Stimulated activated CD4-positive, alpha-beta T cell treated with anti-CD3 and anti-CD28 coated beads, Interleukin-1b, Interleukin-23, amount 100 ng/mL, for 1 hour (primary cell): ENCODE results near the gene SIGMAR1.
"Not testable (repeated sequence)": the region's sequence is repeated elsewhere in the genome, so short reads cannot be mapped to it uniquely, and the experiment has no call there.

ENCODE experiments used
- DNase-seq, 2 donors: peaks; one replicate each; pipeline ENCODE4 v3.0.0-alpha.2; 2020; ENCODE audit warnings: low read depth in 2 of 2

SIGMAR1 gene

DNA sequence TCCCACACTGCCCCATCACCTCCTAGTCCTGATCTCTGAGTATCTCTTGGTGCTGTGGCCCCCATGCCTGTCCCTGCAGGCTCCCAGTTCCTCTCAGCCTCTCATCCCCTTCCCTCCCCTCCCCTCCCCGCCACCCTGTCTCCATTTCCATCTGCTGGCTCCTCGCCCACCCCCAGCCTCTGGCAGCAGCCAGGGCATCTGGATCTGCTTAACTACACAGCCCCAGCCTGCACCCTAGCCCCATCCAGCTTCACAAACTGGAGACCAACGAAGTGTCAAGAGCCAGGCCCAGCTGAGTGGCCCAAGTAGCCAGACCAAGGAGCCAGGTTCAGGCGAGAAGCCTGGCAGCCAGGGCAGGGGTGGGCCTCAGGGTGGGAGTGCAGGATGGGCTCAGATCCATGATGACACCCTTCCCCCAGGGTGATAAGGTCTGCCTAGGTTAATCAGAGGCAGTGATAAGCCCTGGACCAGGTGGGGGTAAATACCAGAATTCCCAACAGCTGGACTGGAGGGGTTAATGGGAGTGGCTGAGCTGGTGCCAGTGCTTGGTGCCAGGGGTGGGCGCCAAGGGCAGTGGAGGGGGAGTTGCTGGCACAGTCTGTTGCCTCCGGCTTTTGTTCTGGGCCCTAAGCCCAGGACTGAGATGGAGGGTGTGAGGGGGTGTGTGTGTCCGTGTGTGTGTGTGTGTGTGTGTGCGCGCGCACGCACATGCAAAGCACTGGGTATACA, 16.9 kb upstream of the SIGMAR1 start:
- no peak for DNase-seq

- no peak for DNase-seq
These were observed 15.8 kb upstream of the SIGMAR1 start for GRCh38 chr9:34653151-34654072.

DNA sequence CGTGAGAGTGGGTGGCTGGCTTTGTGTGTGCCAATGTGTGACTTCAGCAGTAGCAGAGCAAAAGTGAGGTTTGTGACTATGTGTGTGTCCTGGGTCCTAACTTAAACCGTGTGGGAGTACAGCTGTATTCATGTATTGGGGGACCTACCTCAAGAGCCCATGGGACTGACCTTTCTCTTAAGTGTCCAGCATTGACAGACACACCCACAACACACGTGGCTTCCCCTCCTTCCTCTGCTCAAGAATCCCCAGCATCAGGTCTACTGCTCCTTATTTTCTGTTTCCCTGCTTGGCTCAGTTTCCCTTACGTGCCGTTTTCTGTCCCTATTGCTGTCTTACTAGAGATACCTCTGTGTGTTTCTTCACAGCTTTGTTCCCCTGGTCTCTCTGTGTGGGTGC, 15.0 kb upstream of the SIGMAR1 start:
- DNase-seq, result no peak

- DNase-seq, result no peak
These were observed 14.5 kb upstream of the SIGMAR1 start, which contains the start of gene IL11RA for GRCh38 chr9:34651876-34652601. Gene IL11RA (plus strand): TSS chr9:34652185. CDS start chr9:34655218, 3,033 bp downstream.

- DNase-seq, result no peak
These were observed 13.7 kb upstream of the SIGMAR1 start for GRCh38 chr9:34651321-34651720.

DNA sequence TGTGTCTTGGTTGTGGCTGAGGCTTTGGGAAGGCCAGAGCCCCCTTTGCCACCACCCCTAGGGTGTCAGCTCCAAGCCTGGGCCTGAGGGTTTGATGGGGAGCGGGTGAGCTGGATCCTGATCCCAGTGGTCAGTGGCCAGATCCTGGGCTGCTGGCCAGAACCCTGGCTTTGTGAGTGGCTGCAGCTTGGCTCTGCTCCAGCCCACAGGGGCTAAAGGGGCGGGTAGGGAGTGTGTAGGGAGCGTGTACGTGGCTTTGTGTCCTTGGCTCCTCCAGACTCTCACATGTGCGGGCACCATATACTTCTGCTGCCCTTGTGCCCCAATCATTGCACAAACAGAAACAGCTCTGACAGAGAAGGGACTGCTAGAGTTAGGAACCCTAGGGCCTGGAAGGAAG, 13.2 kb upstream of the SIGMAR1 start:
- DNase-seq, result no peak

DNA sequence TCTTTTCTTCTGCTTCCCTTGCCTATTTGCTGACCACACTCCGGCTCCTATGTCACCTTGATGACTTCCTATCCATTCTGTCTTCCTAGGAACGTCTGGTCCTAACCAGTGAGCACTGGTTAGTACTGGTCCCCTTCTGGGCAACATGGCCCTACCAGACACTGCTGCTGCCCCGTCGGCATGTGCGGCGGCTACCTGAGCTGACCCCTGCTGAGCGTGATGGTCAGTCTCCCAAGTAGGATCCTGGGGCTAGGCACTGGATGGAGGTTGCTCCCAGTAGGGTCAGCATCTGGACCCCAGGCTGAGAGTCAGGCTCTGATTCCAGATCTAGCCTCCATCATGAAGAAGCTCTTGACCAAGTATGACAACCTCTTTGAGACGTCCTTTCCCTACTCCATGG, 11.1 kb upstream of the SIGMAR1 start:
- DNase-seq, result no peak

DNA sequence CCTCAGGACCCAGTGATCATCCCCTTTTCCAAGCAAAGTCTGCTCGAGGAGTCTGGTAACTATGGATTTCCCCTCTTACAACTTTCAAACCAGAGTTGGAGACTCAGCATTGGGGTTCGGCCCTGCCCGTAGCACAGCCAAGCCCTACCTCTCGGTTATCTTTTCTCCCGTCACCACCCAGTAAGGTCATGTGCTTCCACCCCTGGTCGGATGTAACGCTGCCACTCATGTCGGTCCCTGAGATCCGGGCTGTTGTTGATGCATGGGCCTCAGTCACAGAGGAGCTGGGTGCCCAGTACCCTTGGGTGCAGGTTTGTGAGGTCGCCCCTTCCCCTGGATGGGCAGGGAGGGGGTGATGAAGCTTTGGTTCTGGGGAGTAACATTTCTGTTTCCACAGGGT, 10.1 kb upstream of the SIGMAR1 start:
- DNase-seq, result no peak

DNA sequence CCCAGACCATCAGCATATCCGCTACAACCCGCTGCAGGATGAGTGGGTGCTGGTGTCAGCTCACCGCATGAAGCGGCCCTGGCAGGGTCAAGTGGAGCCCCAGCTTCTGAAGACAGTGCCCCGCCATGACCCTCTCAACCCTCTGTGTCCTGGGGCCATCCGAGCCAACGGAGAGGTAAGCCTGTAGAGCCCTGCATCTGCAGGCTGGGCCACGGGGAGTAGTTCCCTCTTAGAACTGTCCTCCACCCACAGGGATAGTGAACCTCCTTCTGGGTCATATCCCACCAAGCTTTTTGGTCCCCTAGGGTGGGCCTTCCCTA, 9.5 kb upstream of the SIGMAR1 start:
- DNase-seq, result no peak

GRCh38 chr9:34646211-34647083, 8.9 kb upstream of the SIGMAR1 start, which contains the start of gene GALT:
Gene GALT (plus strand): TSS chr9:34646675. CDS start chr9:34646705, 30 bp downstream.
- peak; percentile 93 to 98 for DNase-seq

GRCh38 chr9:34644766-34645314, 7.3 kb upstream of the SIGMAR1 start:
- no peak for DNase-seq

GRCh38 chr9:34642679-34643078, 5.1 kb upstream of the SIGMAR1 start:
- no peak for DNase-seq

DNA sequence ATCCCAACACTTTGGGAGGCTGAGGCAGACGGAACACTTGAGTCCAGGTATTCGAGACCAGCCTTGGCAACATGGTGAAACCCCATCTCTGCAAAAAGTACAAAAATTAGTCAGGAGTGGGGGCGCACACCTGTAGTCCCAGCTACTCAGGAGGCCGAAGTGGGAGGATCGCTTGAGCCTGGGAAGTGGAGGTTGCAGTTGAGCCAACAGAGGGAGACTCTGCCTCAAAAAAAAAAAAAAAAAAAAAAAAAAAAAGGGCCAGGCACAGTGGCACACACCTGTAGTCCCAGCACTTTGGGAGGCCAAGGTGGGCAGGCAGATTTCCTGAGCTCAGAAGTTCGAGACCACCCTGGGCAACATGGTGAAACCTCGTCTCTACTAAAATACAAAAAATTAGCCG, 1.7 kb upstream of the SIGMAR1 start:
- DNase-seq, result not testable (repeated sequence)

DNA sequence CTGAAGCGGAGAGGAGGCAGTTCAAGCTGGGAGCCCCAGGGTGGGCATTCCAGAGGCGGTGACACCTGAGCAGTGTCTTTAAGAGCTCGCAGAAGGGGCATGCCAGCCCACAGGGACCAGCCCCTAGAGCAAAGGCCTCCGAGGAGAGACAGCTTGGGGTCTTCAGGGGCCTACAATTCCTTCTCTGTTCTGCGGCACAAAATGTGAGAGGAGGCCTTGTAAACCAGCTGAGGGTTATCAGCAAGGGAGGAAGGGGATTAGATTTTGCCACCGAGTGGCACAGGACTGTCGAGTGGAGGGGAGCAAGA, 505 bp upstream of the SIGMAR1 start:
- DNase-seq, result no peak

GRCh38 chr9:34636791-34637355, 714 bp downstream of the SIGMAR1 start:
- no peak for DNase-seq

DNA sequence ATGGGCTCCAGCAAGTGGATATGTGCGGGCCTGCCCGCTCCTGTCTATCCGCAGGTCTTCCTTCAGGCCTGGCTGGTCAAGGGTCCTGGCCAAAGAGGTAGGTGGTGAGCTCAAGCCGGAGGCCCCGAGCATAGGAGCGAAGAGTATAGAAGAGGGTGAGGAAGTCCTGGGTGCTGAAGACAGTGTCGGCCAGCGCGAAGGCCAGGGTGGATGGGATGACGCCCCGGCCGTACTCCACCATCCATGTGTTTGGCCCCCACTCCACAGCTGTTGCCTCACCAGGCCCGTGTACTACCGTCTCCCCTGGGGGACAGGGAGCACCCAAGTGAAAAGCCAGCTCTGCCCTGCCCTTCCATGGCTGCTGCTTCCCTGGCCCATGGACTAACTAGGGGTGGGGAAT, 2.0 kb downstream of the SIGMAR1 start:
- DNase-seq, result no peak

DNA sequence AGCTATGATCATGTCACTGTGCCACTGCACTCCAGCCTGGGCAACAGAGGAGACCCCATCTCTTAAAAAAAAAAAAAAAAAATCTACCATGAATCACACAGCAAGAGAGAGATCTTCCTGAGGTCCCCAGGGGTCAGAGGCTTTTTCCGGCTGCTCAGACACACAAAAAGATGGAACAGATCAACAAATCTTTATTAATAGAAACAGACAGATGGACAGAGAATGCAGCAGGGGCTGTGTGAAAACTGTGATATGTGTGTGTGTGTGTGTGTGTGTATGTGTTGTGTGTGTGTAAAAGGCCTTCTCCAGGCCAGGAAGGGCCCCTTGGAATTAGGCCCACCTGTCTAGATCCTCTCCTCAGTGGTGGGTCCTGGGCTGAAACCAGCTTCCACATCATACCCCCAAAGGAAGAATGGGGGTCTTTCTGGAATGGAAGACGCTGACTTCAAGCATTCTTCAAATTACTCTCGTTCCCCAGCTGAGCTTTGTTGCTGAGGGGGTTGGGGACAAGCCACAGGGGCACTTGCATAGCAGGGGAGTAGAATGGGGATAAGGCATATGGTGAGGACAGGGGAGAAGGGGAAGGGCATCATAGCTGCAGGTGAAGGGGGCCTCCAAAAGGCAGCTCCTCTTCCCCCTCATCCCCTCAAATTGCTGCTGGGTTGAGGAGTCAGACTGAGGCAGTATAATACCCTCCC, 2.9 kb downstream of the SIGMAR1 start:
- no peak for DNase-seq

GRCh38 chr9:34633851-34634550, 3.6 kb downstream of the SIGMAR1 start:
- DNase-seq, result peak; percentile 50 to 61

GRCh38 chr9:34633166-34633565, 4.4 kb downstream of the SIGMAR1 start:
- DNase-seq, result no peak
